Testis (tissue), 2 donors: ENCODE measurements around the gene ZBTB7C.

Experiments used
- POLR2A ChIP-seq: fragments of 450-650 bp; IDR thresholded peaks from one replicate; pipeline ENCODE4 v1.6.1; 2017; ENCODE audit warnings: antibody characterized with exemption, mild to moderate bottlenecking, moderate library complexity
- TF ChIP-seq, protein P1 (sequence below), 3 experiments: fragments of 450-650 bp in 2 of 3; fragments of 200-600 bp in 1 of 3; sonication (generic) in 1 of 3; IDR thresholded peaks; one replicate each; pipeline ENCODE4 v1.5.1; 2016 to 2019; ENCODE audit warnings: antibody characterized with exemption in 3 of 3, mild to moderate bottlenecking in 2 of 3, moderate library complexity in 1 of 3

DNA sequence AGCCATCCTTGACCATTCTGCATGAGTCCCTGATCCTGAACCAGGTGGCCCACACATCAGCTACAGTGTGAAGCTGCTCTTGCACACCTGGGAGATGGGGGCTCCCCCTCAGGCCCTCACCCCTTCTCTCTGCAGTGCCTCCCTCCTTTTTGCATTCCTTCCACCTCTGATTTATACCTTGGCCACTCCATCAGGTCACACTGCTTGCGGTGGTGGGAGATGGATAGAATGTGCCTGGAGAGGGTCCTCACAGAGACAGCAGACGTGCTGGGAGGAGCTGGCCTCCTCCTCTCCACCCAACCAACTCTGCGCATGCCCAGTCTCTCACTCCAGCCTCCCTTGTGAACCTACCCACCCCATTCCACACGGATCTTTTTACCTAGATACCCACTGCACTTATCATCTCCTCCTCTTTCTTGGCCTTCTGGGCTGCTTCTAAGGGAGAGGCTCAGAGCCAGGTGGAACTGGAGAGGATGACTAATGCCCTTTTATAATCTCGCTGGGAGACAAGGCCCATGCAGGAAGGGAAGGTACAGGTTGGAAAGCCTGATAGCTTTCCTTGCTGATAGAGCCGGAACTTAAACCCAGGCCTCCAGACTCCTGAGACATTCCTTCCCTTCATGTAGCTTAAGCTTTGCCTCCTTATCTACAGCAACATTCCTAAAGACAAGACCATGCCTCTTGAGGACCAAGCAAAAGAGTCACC lies 205.1 kb downstream of the ZBTB7C start:
- TF ChIP-seq, protein P1, sequence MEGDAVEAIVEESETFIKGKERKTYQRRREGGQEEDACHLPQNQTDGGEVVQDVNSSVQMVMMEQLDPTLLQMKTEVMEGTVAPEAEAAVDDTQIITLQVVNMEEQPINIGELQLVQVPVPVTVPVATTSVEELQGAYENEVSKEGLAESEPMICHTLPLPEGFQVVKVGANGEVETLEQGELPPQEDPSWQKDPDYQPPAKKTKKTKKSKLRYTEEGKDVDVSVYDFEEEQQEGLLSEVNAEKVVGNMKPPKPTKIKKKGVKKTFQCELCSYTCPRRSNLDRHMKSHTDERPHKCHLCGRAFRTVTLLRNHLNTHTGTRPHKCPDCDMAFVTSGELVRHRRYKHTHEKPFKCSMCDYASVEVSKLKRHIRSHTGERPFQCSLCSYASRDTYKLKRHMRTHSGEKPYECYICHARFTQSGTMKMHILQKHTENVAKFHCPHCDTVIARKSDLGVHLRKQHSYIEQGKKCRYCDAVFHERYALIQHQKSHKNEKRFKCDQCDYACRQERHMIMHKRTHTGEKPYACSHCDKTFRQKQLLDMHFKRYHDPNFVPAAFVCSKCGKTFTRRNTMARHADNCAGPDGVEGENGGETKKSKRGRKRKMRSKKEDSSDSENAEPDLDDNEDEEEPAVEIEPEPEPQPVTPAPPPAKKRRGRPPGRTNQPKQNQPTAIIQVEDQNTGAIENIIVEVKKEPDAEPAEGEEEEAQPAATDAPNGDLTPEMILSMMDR (IDR thresholded peaks at IDR 0.05) = no peak
- TF ChIP-seq POLR2A = no peak
